Subcutaneous adipose tissue (tissue), 4 donors: ENCODE measurements around the gene ALDH1L1. TPM values are rescaled to one million over a fixed set of nuclear protein-coding genes. Genes with fewer than 3 reads are reported as not detected.

Source experiments
- total RNA-seq, 4 donors: library from RNA; depleted of rRNA; stranded (reverse); fragments of >200 nt; gene quantifications; one replicate each; pipeline ENCODE4 v1.1.0, GENCODE V29; 2016
- TF ChIP-seq, protein P1 (sequence below): fragments of 450-650 bp; IDR thresholded peaks from one replicate; pipeline ENCODE4 v1.5.1; 2016; ENCODE audit warnings: low read depth, mild to moderate bottlenecking, control low read depth, antibody characterized with exemption, moderate library complexity

ALDH1L1 gene
- total RNA-seq, 4 donors from 2014 or later: 63.4 to 281 (median 73.8) TPM

GRCh38 chr3:126070146-126070545 is 110.2 kb downstream of the ALDH1L1 start:
- TF ChIP-seq, protein P1, sequence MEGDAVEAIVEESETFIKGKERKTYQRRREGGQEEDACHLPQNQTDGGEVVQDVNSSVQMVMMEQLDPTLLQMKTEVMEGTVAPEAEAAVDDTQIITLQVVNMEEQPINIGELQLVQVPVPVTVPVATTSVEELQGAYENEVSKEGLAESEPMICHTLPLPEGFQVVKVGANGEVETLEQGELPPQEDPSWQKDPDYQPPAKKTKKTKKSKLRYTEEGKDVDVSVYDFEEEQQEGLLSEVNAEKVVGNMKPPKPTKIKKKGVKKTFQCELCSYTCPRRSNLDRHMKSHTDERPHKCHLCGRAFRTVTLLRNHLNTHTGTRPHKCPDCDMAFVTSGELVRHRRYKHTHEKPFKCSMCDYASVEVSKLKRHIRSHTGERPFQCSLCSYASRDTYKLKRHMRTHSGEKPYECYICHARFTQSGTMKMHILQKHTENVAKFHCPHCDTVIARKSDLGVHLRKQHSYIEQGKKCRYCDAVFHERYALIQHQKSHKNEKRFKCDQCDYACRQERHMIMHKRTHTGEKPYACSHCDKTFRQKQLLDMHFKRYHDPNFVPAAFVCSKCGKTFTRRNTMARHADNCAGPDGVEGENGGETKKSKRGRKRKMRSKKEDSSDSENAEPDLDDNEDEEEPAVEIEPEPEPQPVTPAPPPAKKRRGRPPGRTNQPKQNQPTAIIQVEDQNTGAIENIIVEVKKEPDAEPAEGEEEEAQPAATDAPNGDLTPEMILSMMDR: no peak

DNA sequence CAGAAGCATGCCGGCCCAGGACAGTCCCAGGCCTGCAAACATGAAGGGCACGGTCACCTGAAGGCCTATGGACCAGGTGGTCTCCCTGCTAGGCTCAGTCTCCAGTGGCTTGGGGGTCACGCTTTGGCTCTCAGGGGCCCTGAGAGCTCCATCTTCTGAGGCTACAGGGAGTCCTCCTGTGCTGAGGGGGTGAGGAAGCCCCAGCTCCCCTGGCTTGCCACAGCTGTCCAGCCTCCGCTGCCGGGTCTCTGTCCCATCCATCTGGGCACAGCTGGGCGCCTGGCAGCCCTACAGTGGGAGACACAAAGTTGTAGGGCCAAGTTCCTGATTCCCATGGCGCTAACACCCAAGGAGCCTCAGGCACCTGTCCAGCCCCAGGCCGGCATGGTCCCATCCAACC is 112.4 kb downstream of the ALDH1L1 start:
- TF ChIP-seq, protein P1: no peak

- TF ChIP-seq, protein P1: no peak
Measured at GRCh38 chr3:126065876-126066275, 114.5 kb downstream of the ALDH1L1 start.

DNA sequence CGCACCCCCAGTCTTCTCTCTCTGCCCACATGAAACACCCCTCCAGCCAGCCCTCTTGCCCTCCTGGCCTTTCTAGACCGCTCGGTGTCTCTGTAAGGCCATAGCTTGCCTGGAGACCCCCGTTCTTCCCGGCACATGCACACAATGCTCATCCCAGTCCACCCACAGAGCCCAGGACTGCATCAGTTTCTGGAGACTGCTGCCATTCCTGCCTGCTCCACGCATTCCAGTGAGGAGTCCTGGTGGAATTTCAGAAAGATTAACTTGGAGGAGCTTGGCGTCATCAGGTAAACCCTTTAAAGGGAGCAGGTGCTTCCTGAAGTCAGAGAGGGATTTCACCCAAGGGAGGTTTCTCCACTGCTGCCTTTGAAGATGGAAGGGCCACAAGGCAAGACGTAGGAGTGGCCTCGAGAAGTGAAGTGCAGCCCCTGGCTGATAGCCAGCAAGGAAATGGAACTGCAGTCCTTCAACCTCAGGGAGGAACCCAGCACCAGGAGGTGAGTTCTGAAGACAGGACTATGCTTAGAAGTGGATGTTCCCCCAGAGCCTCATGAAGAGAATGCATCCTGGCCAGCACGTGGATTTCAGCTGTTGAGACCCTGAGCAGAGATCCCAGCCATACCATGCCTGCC is 115.6 kb downstream of the ALDH1L1 start:
- TF ChIP-seq, protein P1: no peak

GRCh38 chr3:126063358-126063965 is 116.9 kb downstream of the ALDH1L1 start:
- TF ChIP-seq, protein P1: no peak

DNA sequence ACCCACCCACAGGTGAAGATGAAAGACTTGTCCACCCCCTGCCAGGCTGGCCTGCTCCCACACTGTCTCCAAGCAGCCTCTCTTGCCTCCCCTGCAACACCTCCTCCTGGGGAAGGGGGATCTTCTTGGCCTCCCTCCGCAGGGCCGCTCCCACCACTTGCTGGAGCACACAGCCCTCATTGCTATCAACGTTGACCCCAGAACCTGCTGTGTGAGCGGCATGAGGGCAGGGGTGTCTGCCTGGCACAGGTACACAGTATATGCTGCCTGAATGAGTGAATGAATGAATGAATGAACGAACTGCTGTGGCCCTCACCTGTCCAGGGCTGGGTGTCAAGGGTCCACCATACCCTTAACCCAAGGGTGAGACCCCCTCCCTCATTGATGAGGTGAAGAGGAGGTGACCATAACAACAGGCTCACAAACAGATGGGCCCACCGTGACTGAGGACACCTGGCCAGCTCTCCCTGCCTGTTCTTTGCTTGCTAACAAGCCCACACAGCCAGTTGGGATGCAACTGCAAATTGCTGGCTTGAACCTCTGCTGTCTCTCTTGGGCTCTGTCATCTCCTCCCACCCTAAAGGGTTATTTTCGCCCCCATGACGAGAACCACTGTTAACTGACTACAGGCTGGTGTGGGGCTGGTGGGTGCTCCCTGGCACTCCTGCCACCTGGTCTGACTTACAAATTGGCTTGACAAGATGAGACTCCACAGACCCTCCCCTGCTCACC is 118.9 kb downstream of the ALDH1L1 start:
- TF ChIP-seq, protein P1: no peak

DNA sequence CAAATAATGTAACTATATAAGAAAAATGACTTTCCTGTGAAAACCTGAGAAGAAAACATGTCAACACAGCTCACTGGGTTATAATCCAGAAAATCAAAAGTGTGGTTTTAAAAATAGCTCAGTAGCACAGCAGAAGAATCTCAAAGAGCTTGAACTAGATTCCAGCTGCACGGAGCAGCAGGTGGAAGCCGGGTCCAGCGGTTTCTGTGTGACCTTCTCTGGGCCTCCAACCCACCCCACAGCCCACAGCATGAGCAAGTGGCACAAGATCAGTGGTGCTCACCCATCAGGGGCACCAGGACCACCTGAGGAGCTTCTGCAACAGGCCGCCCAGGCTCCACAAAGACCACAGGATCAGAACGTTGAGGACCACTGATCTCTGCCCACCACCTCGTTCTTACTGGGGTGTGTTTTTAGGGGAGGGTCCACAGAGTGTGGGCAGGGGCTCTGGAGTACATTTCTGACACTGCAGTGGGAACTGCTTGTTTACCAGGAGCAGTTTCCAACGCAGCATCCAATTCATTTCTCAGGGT is 119.7 kb downstream of the ALDH1L1 start:
- TF ChIP-seq, protein P1: no peak
